ENCODE results near the gene PCDHB5.
"Not testable (repeated sequence)": the region's sequence is repeated elsewhere in the genome, so short reads cannot be mapped to it uniquely, and the experiment has no call there.

The PCDHB5 gene

DNA sequence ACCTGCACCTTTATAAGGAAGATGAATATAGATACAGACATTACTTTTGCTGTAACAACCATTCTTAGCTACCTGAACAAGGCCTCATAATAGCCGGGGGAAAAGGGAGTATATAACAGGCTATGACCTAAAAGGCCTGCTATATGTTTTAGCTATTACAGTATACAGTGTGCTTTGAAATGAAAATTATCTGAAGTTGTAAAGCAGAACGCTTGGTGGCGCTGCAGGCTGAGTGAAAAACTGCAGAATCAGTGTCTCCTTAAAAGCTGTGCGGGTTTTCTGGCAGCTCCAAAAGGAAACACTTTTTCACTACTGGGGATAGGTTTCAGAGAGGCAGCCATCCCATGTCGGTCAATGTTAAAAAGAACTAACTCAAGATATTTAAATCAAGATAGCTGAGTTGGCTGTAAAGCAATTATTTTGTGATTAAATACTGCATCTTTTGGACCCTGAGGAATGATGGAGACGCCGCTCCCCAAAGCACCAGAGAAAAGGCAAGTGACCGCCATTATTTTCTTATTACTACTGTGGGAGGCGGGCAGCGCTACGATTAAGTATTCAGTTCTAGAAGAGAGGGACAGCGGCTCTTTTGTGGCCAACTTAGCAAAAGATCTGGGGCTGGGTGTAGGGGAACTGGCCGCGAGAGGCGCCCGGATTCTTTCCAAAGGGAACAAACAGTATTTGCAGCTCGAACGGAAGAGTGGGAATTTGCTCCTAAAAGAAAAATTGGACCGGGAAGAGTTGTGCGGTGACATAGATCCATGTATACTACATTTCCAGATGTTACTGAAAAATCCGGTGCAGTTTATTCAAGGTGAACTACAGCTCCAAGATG, 20.8 kb downstream of the PCDHB5 start:
- no peak for DNase-seq

DNA sequence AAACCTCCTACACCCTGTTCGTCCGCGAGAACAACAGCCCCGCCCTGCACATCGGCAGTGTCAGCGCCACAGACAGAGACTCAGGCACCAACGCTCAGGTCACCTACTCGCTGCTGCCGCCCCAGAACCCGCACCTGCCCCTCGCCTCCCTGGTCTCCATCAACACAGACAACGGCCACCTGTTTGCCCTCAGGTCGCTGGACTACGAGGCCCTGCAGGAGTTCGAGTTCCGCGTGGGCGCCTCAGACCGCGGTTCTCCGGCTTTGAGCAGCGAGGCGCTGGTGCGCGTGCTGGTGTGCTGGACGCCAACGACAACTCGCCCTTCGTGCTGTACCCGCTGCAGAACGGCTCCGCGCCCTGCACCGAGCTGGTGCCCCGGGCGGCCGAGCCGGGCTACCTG, 22.4 kb downstream of the PCDHB5 start:
- not testable (repeated sequence) for DNase-seq

DNA sequence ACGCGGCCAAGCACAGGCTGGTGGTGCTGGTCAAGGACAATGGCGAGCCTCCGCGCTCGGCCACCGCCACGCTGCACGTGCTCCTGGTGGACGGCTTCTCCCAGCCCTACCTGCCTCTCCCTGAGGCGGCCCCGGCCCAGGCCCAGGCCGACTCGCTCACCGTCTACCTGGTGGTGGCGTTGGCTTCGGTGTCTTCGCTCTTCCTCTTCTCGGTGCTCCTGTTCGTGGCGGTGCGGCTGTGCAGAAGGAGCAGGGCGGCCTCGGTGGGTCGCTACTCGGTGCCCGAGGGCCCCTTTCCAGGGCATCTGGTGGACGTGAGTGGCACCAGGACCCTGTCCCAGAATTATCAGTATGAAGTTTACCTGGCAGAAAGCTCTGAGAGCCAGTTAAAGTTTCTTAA, 22.9 kb downstream of the PCDHB5 start:
- DNase-seq = not testable (repeated sequence)

DNA sequence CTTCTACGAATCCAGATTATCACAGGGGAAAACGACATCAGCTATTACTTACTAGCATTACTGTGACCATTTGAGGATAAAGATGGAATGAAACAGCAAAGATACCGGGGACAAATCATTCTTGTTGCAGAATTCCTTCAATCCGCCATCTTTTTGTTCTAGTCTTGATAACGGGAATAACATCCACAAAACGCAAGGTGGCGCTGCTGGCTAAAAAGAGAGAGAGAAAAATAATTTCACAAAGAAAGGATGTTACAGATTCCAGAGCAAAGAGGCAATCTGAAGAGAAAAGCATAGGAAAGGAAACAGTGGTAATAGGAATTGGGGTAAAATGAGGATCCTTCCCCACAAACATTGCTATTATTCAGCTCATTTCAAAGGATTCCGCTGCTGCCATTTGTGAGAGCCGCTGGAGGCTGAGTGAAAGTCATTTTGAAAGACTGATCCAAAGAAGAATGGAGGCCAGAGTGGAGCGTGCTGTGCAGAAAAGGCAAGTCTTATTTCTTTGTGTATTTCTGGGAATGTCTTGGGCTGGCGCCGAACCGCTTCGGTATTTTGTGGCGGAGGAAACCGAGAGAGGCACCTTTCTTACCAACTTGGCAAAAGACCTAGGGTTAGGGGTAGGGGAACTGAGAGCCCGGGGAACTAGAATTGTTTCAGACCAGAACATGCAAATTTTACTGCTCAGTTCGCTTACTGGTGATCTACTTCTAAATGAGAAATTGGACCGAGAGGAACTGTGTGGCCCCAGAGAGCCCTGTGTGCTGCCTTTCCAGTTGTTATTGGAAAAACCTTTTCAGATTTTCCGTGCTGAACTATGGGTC, 37.6 kb downstream of the PCDHB5 start, which contains the start of gene PCDHB7:
TSS of gene PCDHB7 (plus strand) at position 264 of the 824 bp plus-strand sequence. CDS start at position 456, 192 bp downstream.
- DNase-seq = peak; percentile 18

DNA sequence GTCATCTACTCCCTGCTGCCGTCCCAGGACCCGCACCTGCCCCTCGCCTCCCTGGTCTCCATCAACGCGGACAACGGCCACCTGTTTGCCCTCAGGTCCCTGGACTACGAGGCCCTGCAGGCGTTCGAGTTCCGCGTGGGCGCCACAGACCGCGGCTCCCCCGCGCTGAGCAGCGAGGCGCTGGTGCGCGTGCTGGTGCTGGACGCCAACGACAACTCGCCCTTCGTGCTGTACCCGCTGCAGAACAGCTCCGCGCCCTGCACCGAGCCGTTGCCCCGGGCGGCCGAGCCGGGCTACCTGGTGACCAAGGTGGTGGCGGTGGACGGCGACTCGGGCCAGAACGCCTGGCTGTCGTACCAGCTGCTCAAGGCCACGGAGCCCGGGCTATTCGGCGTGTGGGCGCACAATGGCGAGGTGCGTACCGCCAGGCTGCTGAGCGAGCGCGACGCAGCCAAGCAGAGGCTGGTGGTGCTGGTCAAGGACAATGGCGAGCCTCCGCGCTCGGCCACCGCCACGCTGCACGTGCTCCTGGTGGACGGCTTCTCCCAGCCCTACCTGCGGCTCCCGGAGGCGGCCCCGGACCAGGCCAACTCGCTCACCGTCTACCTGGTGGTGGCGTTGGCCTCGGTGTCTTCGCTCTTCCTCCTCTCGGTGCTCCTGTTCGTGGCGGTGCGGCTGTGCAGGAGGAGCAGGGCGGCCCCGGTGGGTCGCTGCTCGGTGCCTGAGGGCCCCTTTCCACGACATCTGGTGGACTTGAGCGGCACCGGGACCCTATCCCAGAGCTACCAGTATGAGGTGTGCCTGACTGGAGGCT, 39.5 kb downstream of the PCDHB5 start:
- DNase-seq = not testable (repeated sequence)

DNA sequence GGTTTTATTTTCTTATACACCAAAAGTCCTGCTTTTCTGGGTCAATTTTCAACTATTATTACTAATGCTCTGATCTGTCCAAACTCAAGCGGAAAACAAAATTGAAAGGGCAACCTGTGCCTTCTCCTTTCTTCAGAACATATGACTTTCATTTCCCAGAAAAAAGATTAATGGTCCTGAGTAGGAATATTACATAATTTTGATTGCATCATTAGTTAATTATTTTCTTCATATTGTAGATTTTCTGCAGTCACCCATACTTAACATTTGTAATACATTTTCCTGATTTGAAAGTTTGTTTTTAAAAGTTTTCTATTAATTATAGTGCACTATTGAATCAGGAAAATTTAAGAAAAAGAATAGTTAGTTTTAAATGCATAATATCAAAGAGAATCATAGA, 40.9 kb downstream of the PCDHB5 start:
- DNase-seq = no peak

DNA sequence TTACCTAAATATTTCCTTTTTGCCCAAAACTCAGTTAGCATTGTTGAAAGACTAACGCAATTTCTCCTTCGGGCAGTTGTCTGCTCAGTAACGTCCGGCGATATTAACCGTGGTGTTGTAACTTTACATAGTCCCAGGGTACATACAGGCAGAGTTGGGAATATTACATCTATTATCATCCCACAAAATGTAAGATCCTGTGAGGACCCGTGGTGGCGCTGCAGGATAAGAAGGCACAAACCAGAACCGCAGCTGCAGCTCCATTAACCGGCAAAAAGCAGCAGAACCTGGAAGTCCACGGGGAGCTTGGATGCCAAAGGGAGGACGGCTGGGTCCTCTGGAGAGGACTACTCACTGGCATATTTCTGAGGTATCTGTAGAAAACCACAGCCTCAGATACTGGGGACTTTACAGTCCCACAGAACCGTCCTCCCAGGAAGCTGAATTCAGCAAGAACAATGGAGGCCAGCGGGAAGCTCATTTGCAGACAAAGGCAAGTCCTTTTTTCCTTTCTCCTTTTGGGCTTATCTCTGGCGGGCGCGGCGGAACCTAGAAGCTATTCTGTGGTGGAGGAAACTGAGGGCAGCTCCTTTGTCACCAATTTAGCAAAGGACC, 42.7 kb downstream of the PCDHB5 start, which contains the start of gene PCDHB8:
TSS of gene PCDHB8 (plus strand) at position 214 of the 615 bp plus-strand sequence. CDS start at position 459, 245 bp downstream.
- DNase-seq = not testable (repeated sequence)

DNA sequence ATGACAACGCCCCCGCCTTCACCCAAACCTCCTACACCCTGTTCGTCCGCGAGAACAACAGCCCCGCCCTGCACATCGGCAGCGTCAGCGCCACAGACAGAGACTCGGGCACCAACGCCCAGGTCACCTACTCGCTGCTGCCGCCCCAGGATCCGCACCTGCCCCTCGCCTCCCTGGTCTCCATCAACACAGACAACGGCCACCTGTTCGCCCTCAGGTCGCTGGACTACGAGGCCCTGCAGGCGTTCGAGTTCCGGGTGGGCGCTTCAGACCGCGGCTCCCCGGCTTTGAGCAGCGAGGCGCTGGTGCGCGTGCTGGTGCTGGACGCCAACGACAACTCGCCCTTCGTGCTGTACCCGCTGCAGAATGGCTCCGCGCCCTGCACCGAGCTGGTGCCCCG, 44.4 kb downstream of the PCDHB5 start:
- DNase-seq = not testable (repeated sequence)

DNA sequence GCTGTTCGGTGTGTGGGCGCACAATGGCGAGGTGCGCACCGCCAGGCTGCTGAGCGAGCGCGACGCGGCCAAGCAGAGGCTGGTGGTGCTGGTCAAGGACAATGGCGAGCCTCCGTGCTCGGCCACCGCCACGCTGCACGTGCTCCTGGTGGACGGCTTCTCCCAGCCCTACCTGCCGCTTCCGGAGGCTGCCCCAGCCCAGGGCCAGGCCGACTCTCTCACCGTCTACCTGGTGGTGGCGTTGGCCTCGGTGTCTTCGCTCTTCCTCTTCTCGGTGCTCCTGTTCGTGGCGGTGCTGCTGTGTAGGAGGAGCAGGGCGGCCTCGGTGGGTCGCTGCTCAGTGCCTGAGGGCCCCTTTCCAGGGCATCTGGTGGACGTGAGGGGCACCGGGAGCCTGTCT, 44.9 kb downstream of the PCDHB5 start:
- DNase-seq = not testable (repeated sequence)

DNA sequence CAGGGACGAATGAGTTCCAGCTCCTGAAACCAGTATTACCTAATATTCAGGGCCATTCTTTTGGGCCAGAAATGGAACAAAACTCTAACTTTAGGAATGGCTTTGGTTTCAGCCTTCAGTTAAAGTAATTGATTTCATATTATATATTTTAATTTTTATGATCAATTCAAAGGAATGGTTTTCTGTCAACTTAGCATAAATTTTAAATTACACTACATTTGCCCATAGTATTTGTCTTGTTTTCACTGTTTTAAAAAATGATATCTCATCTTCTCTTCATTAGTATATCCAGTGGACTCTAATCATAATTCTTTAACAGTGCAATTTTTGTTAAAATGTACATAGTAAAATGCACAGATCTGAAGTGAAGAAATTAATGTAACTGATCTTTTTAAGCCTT, 45.3 kb downstream of the PCDHB5 start:
- DNase-seq = no peak

DNA sequence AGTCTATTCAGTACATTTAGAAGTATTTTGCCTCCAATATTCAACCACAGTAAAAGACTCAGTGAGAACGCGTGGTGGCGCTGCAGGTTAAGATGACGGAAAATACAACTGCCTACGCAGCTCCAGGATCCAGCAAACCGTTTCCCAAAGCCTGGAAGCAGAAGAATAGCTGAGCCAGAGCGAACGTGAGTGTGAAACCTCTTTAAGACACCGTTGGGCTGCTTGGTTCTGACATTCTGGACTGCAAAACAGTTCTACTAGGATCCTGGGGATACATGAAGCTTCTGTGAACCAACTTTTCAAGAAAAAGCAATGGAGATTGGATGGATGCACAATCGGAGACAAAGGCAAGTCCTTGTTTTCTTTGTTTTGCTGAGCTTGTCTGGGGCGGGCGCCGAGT, 47.2 kb downstream of the PCDHB5 start, which contains the start of gene PCDHB16:
TSS of gene PCDHB16 (plus strand) at position 140 of the 400 bp plus-strand sequence. CDS start at position 313, 173 bp downstream.
- peak; percentile 48 for DNase-seq

DNA sequence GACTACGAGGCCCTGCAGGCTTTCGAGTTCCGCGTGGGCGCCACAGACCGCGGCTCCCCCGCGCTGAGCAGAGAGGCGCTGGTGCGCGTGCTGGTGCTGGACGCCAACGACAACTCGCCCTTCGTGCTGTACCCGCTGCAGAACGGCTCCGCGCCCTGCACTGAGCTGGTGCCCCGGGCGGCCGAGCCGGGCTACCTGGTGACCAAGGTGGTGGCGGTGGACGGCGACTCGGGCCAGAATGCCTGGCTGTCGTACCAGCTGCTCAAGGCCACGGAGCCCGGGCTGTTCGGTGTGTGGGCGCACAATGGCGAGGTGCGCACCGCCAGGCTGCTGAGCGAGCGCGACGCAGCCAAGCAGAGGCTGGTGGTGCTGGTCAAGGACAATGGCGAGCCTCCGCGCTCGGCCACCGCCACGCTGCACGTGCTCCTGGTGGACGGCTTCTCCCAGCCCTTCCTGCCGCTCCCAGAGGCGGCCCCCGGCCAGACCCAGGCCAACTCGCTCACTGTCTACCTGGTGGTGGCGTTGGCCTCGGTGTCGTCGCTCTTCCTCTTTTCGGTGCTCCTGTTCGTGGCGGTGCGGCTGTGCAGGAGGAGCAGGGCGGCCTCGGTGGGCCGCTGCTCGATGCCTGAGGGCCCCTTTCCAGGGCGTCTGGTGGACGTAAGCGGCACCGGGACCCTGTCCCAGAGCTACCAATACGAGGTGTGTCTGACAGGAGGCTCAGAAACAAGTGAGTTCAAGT, 49.3 kb downstream of the PCDHB5 start:
- DNase-seq = not testable (repeated sequence)

DNA sequence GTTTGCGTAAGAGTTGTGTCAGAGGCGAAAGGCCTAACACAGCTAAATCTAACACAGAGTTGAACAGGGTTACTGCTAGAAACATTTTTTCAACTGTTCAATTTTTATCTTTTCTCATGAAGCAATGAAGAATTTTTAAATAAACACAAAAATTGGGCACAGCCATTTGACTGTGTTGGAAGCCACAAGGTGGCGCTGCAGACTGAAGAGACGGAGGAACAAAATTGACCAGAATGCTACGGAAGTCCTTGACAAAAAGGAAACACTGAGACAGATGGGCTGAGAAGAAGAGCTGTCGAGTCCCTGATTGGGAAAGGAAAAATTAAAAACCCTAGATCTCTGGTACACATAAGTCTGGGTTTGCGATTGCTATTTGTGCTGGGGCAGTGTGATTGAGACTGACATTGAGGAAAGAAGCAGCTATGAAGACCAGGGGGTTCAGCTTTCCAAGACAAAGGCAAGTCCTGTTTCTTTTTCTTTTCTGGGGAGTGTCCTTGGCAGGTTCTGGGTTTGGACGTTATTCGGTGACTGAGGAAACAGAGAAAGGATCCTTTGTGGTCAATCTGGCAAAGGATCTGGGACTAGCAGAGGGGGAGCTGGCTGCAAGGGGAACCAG, 52.0 kb downstream of the PCDHB5 start, which contains the start of gene PCDHB9:
TSS of gene PCDHB9 (plus strand) at position 265 of the 616 bp plus-strand sequence. CDS start at position 423, 158 bp downstream.
- DNase-seq = peak; percentile 11
